Measurements from ENCODE around the gene SCAMP2. TPM values are rescaled to one million over a fixed set of nuclear protein-coding genes. Genes with fewer than 3 reads are reported as not detected.

The SCAMP2 gene
- total RNA-seq, 1 experiment from 2014 or later = 38.0 TPM

- POLR2A ChIA-PET = interaction anchor here (1.0 to 1.6 kb wide), 3 partner anchors 18 to 81 kb away, joined by 3 to 8 read pairs (median 4); no protein-coding TSS in a partner anchor
- CTCF ChIA-PET = interaction anchor here (1.0 to 5.1 kb wide), 15 partner anchors 14 to 210 kb away, joined by 3 to 34 read pairs (median 6); partner anchors contain the start of genes CPLX3 and MPI
- no peaks in the 10 kb centered on the region for H3K9me3 Mint-ChIP-seq
- no peak for DNase-seq (ENCODE audit: low spot score)
- no peak overlapping the region for H3K27ac Mint-ChIP-seq
- TF ChIP-seq FOXK1 (CRISPR knock-in tag; IDR thresholded peaks at IDR 0.05) = no peak
- TF ChIP-seq FOXP4 (CRISPR knock-in tag; IDR thresholded peaks at IDR 0.05) = no peak
- no peak for TF ChIP-seq ZNF416 (CRISPR knock-in tag; IDR thresholded peaks at IDR 0.05)
- no peak for TF ChIP-seq SP1 (CRISPR knock-in tag; conservative IDR thresholded peaks at IDR 0.05)
- TF ChIP-seq MAX (CRISPR knock-in tag; IDR thresholded peaks at IDR 0.05) = no peak
- no peak for TF ChIP-seq ZNF423 (CRISPR knock-in tag; IDR thresholded peaks at IDR 0.05)
- TF ChIP-seq NFE2L1 (CRISPR knock-in tag; IDR thresholded peaks at IDR 0.05) = no peak
- no peak for TF ChIP-seq AR (CRISPR knock-in tag; IDR thresholded peaks at IDR 0.05)
- no peak for TF ChIP-seq TCF7 (CRISPR knock-in tag; IDR thresholded peaks at IDR 0.05; ENCODE audit: low read depth)
- TF ChIP-seq SMAD4 (CRISPR knock-in tag; IDR thresholded peaks at IDR 0.05) = no peak
- TF ChIP-seq ESRRA (CRISPR knock-in tag; IDR thresholded peaks at IDR 0.05; ENCODE audit: borderline replicate concordance) = no peak
- no peak for TF ChIP-seq USF1 (CRISPR knock-in tag; IDR thresholded peaks at IDR 0.05)
- TF ChIP-seq PRDM15 (CRISPR knock-in tag; IDR thresholded peaks at IDR 0.05) = no peak
- TF ChIP-seq ZNF232 (CRISPR knock-in tag; IDR thresholded peaks at IDR 0.05) = no peak
- TF ChIP-seq ZNF671 (CRISPR knock-in tag; IDR thresholded peaks at IDR 0.05) = no peak
- ATAC-seq = no peak
- H3K4me1 Mint-ChIP-seq = peaks cover 21% of the 10 kb centered on the region
- H3K27me3 Mint-ChIP-seq (ENCODE audit: low read depth) = no peaks in the 10 kb centered on the region
- peak overlapping the region; percentile 87 for H3K4me3 Mint-ChIP-seq
- peaks cover 3% of the 10 kb centered on the region for H3K36me3 Mint-ChIP-seq
Observed at GRCh38 chr15:74840851-74841775, 32.1 kb downstream of the SCAMP2 start.

Data from WTC11 (cell line).